Erythroblast (primary cell): ENCODE data around the gene TFDP2.

ENCODE experiments used
- DNase-seq, 2 experiments: peaks; one replicate each; lab custom pipeline; 2025; lab: John Stamatoyannopoulos, UW
- GATA1 ChIP-seq: IDR thresholded peaks from 2 replicates; pipeline ENCODE4 v1.6.1; 2011; ENCODE audit warnings: low read depth, mild to moderate bottlenecking, control low read depth, low read length, moderate library complexity
- POLR2A ChIP-seq: IDR thresholded peaks from 2 replicates; pipeline ENCODE4 v1.6.1; 2011; ENCODE audit warnings: mild to moderate bottlenecking, low read length

Gene TFDP2, protein sequence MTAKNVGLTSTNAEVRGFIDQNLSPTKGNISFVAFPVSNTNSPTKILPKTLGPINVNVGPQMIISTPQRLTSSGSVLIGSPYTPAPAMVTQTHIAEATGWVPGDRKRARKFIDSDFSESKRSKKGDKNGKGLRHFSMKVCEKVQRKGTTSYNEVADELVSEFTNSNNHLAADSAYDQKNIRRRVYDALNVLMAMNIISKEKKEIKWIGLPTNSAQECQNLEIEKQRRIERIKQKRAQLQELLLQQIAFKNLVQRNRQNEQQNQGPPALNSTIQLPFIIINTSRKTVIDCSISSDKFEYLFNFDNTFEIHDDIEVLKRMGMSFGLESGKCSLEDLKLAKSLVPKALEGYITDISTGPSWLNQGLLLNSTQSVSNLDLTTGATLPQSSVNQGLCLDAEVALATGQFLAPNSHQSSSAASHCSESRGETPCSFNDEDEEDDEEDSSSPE

DNA sequence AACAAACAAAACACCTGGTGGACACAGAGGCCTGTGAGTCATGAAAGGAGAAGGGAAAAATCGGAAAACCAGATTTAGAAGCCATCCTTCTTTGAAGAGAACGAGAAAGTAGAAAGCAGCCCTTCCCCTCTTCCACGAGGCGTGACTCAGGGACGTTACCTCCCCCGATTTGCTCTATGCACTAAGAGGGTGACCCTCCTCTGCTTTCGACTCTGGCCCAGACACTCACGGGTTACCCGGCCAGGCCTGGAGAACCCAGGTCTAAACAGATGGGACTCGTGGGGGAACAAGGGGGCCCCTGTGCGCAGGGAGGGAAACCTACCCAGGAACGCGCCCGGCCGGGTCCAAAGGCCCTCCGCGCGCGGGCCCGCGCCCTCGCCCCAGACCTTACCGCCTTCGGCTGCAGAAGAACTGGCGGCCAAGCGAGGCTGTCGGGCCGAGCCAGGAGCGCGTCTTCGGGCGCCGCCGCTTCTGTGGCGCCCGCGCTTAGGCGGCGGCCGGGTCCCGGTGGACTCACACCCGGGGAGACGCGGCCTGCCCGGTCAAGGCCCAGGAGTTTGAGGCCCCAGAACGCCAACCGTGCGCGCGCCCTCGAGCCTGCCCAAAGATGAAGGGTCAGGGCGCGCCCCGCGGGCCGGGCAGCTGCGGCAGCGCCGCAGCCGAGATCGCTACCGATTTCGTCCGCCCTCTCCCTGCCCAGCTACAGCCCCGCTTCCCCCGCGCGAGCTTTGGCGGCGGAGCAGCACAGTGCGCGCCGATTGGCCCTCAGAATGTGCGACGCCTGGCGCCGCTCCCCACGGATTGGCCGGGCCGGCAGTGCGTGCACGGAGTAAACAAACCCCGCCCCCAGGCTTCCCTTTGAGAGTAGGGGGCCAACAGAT is at the start of gene TFDP2:
TFDP2 (minus strand) TSS at position 753 of the 881 bp plus-strand sequence. CDS start 47,795 bp downstream, outside the sequence.
- TF ChIP-seq POLR2A = peak; percentile 73
- no peak for TF ChIP-seq GATA1

DNA sequence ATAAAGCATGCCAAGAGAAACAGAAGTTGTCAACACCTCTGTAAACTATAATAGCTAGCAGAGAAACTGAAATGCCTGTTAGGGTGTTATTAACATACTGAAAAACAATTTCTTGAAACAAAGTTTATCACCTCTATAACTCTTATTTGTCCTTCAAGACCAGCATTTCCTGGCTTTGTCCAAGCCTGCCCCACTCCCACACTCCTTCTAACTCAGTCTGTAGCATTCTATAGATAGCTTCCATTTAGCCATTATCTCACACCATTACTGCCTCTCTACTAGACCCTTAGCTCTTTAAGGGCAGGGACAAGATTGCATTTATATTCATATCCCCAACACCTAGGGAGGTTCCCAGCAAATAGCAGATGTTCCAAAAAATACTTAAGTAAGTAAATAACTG is 39.5 kb upstream of the TFDP2 start:
- TF ChIP-seq GATA1 (no peak), POLR2A (no peak)
- no peak for DNase-seq

More for the DNA sequence above, at the start of gene TFDP2:
- DNase-seq = peak; percentile 92 to 93

DNA sequence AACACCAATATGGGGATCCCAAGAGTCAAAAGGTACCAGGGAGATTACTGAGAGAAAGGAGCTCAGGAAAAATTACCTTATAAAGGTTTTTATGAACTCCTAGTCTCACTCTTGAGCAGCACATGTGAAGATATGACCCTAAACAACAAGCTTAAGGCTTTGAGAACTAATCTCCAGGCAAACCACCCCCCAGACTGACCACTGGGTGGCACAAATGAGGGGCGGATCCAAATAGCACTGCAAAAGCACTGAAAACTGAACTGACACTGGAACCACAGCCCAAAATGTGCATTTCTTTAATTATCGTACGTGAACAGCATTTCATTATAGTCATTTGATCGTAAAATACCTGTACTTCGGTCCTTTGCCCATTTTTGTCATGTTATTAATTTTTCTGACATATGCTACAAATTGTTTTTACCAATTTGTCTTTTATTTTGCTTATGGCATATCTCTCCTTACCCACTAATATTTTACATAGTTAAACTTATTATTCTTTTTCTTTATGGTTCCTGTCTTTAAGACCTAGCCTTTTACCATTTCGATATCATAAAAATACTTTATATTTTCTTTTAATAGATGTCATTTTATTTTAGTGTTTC is 31.5 kb upstream of the TFDP2 start:
- TF ChIP-seq POLR2A (no peak), GATA1 (no peak)
- peak; percentile 68 to 72 for DNase-seq

DNA sequence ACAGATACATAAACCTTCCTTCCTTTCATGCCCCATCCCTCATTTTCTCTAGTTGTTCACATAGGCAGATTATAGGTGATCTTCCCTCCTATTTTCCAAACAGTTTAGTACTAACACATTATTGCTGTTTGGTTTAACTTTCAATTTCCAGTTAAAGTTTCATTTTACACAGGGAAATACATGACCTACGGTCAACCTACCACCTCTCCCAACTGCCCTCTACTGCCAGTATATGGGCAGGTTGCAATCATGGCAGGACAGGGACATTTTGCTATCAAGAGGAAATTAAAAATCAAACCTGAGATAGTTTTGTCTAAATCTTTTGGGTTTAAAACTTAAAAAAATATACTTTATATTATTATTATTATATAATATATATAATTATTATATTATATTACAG is 26.1 kb upstream of the TFDP2 start:
- no peak for DNase-seq
- no peak for TF ChIP-seq POLR2A
- no peak for TF ChIP-seq GATA1

DNA sequence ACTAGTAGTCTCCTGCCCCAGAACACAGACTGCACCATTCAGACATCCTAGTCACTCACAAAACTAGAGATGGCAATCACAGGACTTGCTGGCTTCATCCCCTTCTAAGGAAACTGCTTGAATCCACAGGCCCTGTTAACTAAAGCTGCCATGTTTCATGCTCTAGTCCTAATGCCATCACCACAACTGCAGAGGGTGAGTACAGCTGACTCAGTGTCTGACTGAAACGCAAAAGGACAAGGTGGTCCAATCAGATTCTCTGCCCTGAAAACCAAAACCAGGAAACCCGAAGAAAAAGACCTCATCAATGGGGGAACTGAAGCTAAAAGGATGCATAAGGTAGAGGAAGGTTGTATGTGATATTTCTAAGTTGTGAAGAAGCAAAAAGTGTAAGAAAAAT is 25.2 kb upstream of the TFDP2 start:
- no peak for DNase-seq
- TF ChIP-seq POLR2A (no peak), GATA1 (no peak)

DNA sequence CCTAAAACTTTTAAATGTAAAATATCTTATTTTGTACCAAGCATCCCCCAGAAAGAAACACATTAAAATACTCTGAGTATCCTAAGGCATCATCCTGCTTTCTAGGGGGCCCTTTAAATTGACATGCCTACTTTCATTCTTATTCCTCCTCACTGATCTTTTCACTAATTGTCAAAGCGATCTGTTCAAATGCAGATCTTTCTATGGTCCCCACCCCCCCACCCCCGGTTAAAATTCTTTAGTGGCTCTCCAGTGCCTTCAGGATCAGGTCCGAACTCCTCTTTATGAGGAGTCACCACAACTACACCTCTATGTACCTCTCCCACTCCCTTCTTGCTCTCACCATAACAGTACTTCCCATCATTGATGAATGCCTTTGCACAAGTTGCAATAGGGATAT is 19.2 kb upstream of the TFDP2 start:
- DNase-seq = no peak
- TF ChIP-seq GATA1 = no peak
- TF ChIP-seq POLR2A = no peak

DNA sequence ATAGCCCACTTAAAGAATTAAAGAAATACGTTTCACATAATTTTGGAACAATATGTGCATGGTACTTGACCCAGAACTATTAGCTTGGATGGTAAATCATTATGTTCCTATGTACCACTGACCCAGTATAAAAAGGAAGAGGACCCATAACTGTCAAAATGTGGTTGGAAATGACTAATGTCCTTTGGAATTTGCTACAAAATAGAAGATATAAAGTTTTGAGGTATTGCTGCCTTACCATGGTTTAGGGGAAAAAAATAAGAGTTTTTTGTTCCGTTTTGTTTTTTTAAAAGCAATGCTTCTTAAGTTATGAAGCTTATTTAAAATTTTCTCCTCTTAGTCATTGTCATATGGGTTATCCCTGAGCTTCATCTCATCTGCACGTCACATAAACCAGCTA is 15.8 kb upstream of the TFDP2 start:
- DNase-seq = no peak
- TF ChIP-seq POLR2A (no peak), GATA1 (no peak)

DNA sequence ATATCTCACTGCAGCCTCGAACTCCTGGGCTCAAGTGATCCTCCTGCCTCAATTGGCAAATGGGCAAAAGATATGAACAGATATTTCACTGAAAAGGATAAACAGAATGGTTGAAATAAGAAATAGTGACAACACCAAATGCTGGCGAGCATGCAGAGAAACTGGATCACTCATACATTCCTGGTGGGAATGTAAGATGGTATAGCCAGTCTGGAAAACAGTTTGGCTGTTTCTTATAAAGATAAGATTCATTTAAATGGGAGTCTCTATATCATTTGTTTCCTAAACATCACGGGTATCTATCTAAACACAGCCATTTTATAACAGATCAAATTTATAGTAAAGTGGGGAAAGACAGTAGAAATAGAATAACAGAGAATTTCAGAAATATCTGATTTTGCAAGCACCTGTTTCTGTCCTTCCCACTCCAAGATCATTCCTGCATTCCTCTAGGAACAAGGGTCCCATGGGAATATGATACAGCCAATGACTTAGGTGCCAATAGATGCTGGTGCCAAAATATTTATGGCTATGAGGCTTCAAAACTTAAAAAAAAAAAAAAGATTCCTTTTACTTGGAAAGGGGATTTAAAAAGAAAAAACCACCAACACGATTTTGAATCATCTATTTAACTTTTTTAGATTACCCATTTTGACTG is 9.9 kb upstream of the TFDP2 start:
- no peak for DNase-seq
- TF ChIP-seq GATA1 = no peak
- no peak for TF ChIP-seq POLR2A

DNA sequence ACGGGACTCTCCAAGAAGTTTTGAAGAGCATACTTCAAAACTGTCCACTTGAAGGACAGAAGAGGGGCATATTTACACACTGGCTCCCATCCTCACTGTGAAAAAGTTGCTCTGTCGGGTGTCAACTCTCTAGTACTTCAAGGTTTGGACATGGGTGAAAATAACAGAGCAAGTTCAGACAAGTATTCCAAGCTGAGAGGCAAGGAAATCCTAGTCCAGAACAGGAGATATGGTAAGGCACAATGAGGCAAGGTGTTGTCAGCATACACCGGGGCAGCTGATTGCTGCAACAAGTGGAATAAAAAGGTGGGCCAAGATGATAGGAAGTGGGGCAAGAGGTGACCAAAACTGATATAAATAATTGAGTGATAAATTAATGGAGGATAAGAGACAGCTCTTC is 4.8 kb upstream of the TFDP2 start:
- TF ChIP-seq POLR2A = no peak
- no peak for TF ChIP-seq GATA1
- DNase-seq = no peak

DNA sequence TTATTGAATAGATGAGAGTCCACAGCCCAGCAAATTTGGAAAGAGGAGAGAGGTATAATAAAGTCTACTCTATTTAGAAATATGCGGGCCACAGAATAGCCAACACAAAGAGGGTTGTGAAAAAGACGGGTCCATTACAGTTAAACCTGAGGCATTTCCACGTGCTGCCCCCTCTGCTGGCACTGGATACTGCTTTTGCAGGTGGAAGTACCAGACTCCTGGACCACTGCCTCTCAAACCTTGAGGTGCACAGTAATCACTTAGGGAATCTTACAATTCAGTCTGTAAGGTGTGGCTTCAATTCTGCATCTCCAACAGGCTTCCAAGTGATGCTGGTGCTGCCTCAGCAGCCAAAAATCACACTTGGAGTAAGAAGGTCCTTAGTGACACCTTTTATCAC is 3.0 kb upstream of the TFDP2 start:
- DNase-seq = peak; percentile 9 to 22
- TF ChIP-seq GATA1 = no peak
- no peak for TF ChIP-seq POLR2A

DNA sequence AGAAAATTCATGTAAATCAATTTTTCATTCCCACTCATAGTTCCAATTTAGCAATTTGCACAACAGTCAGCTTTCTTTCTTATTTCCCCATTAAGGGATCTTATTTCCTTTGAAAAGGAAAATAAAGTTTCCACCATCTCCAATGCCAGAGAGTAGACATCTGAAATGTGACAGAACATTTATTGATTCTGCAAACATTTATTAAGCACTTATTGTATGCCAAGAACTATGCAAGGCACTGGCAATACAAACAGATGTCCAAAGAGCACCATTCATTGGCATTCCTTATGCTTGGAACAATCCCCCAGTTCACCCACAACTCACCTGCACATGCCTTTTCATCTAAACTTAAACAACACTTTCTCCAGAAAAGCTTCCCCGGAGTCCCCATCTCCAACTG is 2.5 kb upstream of the TFDP2 start:
- TF ChIP-seq GATA1 (no peak), POLR2A (no peak)
- no peak for DNase-seq

DNA sequence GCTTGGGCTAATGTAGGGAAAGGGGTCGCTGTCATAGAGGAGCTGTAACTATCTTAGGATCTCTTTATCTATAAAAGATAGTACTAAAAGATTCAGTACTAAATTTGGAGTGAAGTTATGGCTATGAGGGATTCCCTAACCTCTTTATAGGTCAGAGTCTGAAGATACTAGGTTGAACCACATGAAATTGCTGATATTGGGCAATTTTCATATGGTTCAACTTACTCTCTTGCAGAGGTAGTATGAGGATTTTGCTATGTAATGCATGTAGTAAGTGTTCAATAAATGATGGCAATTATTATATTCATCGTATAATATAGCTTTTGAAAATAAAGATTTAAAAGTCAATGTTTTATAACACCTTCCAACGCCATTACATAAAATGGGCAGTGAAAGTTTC is 1.9 kb upstream of the TFDP2 start:
- no peak for TF ChIP-seq GATA1
- TF ChIP-seq POLR2A = no peak
- no peak for DNase-seq

DNA sequence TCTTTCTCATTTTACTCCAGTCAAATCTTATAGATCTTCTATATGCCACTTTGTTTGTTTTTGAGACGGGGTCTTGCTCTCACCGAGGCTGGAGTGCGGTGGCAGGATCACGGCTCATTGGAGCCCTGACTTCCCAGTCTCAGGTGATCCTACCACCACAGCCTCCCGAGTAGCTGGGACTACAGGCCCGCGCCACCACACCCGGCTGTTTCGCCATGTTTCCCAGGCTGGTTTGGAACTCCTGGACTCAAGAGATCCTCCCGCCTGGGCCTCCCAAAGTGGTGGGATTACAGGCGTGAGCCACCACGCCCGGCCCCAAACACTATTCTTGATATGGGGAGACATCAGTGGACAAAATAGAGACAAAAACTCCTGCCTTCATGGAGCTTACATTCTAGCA is 927 bp upstream of the TFDP2 start:
- no peak for TF ChIP-seq GATA1
- no peak for TF ChIP-seq POLR2A
- DNase-seq = no peak

DNA sequence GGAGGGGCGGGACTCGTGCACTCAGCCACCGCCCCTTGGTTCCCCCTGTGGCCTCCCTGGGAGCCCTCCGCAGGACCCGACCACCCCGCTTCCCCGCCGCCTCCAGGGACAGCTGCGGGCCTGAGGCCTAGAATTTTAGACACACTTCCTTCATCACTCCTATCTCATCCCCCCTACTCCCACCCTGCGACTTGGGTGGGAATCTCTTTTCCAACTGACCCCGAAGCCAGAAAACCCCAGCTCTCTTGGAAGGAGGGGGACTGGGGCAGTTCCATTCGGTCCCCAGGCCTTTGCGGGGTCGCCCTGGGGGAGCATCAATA is 289 bp upstream of the TFDP2 start:
- no peak for DNase-seq
- no peak for TF ChIP-seq GATA1
- TF ChIP-seq POLR2A = no peak
